GM18498 (cell line): Measurements from ENCODE around the gene RAB22A.
"Not testable (repeated sequence)": the region's sequence is repeated elsewhere in the genome, so short reads cannot be mapped to it uniquely, and the experiment has no call there.

Experiments used
- ATAC-seq: cut with Tn5 transposase; IDR thresholded peaks from one replicate; pipeline ENCODE4 v1.9.1; 2021; ENCODE audit warnings: mild to moderate bottlenecking, moderate library complexity; ENCODE audit not compliant: unreplicated experiment

The RAB22A gene

DNA sequence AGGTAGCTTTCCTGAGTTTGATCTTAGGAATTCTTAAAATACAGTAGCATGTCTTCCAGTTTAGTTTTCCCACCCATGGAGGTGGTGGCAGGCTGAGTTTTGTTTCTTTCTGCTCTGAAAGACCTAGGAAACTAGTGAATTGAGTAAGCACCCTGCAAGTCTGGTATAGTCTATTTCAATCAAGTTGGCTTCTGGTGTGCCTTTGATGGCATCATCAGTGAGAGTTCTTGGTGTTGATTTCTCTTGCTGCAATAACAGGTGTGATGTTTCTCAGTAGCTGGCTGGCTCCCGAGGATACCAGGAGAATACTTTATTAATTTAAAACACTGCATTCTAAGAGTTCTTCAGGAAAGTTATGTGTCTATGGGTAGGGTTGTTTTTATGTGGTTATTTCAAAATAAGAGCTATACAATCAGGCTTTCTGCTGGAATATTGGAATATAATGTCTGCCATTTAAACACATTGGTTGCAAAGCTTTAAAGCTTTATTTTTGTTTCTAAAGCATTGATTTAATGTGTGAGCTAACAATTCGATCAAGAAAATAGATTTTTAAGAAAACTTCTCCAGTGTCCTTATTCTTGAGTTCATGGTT, 98.5 kb downstream of the RAB22A start:
- ATAC-seq: no peak

DNA sequence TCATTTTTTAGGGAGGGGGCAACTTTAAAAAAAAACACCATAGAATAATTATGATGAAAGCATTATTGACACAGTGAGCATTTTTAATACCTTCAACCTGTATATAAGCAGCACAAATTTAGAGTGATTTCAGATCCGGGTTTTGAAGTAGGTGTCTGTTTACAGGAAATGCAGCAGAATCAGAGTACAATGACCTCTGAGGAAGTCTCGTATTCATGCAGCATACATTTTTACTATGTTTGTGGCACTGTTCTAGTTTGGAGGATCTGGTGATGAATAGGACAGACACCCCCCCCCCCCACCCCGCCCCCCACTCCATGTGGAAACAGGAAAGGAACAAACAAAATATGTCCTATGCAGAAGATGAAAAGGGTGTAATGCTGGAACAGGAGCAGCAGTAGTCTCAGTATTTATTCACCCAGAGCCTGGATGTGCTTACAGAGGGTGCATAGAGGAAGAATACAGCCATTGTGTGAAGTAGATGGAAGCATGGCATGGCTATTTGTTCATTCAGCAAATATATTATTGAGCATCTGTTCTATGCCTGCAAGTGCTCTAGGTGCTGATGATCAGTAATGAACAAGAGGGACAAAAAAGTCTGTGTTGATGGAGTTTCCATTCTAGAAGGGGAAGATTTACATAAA, 99.2 kb downstream of the RAB22A start:
- ATAC-seq: no peak

DNA sequence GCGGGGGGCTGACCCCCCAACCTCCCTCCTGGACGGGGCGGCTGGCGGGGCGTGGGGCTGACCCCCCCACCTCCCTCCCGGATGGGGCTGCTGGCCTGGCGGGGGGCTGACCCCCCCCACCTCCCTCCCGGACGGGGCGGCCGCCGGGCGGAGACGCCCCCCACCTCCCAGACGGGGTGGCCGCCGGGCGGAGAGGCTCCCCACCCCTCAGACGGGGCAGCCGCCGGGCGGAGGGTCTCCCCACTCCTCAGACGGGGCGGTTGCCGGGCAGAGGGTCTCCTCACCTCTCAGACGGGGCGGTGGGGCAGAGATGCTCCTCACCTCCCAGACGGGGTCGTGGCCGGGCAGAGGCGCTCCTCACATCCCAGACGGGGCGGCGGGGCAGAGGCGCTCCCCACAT, 104.7 kb downstream of the RAB22A start:
- ATAC-seq: not testable (repeated sequence)

DNA sequence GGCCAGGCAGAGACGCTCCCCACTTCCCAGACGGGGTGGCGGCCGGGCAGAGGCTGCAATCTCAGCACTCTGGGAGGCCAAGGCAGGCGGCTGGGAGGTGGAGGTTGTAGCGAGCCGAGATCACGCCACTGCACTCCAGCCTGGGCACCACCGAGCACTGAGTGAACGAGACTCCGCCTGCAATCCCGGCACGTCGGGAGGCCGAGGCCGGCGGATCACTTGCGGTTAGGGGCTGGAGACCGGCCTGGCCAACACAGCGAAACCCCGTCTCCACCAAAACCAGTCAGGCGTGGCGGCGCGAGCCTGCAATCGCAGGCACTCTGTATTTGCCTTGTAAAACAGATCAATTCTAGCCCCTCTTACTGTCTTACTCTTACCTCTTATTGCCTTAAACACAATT, 105.3 kb downstream of the RAB22A start:
- ATAC-seq: not testable (repeated sequence)

DNA sequence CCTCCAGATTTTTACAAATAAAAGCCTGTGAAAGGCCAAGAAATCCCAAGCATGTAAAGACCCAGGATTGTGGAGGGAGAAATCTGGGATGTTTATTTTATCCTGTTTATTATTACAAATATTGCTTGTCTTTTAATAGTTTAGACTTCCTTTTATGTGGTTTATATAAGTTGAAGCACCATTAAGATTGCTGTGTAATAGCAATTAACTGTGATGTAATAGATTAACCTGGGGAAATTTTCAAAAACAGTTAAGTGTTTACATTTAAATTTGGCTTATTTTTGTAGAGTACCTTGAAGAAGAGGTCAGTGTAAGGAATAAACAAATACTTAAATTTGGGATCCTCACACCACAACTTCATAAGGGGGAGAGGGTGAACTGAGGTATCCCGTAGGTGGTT, 106.5 kb downstream of the RAB22A start:
- ATAC-seq: no peak

GRCh38 chr20:58416835-58417234, 107.3 kb downstream of the RAB22A start:
- ATAC-seq: no peak
